Large intestine (tissue), 3 donors: ENCODE data around the gene HLA-G. TPM values are rescaled to one million over a fixed set of nuclear protein-coding genes. Genes with fewer than 3 reads are reported as not detected.
"Not testable (repeated sequence)": the region's sequence is repeated elsewhere in the genome, so short reads cannot be mapped to it uniquely, and the experiment has no call there.

Source experiments
- DNase-seq, 2 donors: peaks; one replicate each; pipeline versions ENCODE4 v3.0.0 to v3.0.0-alpha.2; 2013
- H3K27ac ChIP-seq: one replicate; pipeline ENCODE4 v1.5.1; 2013; ENCODE audit warnings: low read length
- H3K27me3 ChIP-seq: 2 replicates; pipeline ENCODE4 v1.6.1; 2013; ENCODE audit warnings: low read length; ENCODE audit not compliant: control insufficient read depth, insufficient read depth
- H3K36me3 ChIP-seq: 2 replicates; pipeline ENCODE4 v1.6.1; 2013; ENCODE audit warnings: low read length; ENCODE audit not compliant: control insufficient read depth, insufficient read depth
- H3K4me1 ChIP-seq: one replicate; pipeline ENCODE4 v1.6.1; 2013; ENCODE audit warnings: low read length; ENCODE audit not compliant: control insufficient read depth, insufficient read depth
- H3K4me3 ChIP-seq: one replicate; pipeline ENCODE4 v1.5.1; 2013; ENCODE audit warnings: low read length
- H3K9me3 ChIP-seq: one replicate; pipeline ENCODE4 v1.6.1; 2013; ENCODE audit warnings: mild to moderate bottlenecking, low read depth, low read length, moderate library complexity; ENCODE audit not compliant: control insufficient read depth
- WGBS: methylation state at CpG from one replicate; pipeline ENCODE4 v1.1.5; 2013; ENCODE audit warnings: low lambda C conversion rate; ENCODE audit not compliant: insufficient coverage; 5-methylcytosine and 5-hydroxymethylcytosine counted together
- polyA plus RNA-seq: library from polyadenylated mRNA; unstranded; fragments of 120-200 nt; gene quantifications from one replicate; pipeline ENCODE4 v1.2.1, GENCODE V29; 2013

HLA-G gene
- polyA plus RNA-seq, 1 donor, result 0.06 TPM

GRCh38 chr6:29870104-29870503 lies 42.5 kb downstream of the HLA-G start:
- DNase-seq, result no peak
- Histone ChIP-seq H3K9me3 (no peaks in the 10 kb centered on the region), H3K4me1 (no peaks in the 10 kb centered on the region), H3K4me3 (no peak overlapping the region), H3K36me3 (no peaks in the 10 kb centered on the region), H3K27ac (no peak overlapping the region), H3K27me3 (peaks cover 22% of the 10 kb centered on the region)
- WGBS, result no CpG with 5 or more reads among the region's 2 CpGs

GRCh38 chr6:29872791-29873190 lies 45.2 kb downstream of the HLA-G start:
- no peaks in the 10 kb centered on the region for H3K4me1 ChIP-seq
- H3K4me3 ChIP-seq, result no peak overlapping the region
- H3K27ac ChIP-seq, result no peak overlapping the region
- peaks cover 7% of the 10 kb centered on the region for H3K27me3 ChIP-seq
- no peaks in the 10 kb centered on the region for H3K9me3 ChIP-seq
- no peaks in the 10 kb centered on the region for H3K36me3 ChIP-seq
- no CpG with 5 or more reads among the region's 3 CpGs for WGBS
- no peak for DNase-seq

- Histone ChIP-seq H3K27ac (no peak overlapping the region), H3K4me1 (no peaks in the 10 kb centered on the region), H3K4me3 (no peak overlapping the region), H3K36me3 (no peaks in the 10 kb centered on the region), H3K27me3 (no peaks in the 10 kb centered on the region), H3K9me3 (no peaks in the 10 kb centered on the region)
- WGBS, result 100% methylated on average over 1 of the region's 1 CpG
- DNase-seq, result no peak
These were observed 47.6 kb downstream of the HLA-G start for GRCh38 chr6:29875257-29875656.

GRCh38 chr6:29875734-29876133 lies 48.1 kb downstream of the HLA-G start:
- DNase-seq, H3K27ac ChIP-seq, H3K9me3 ChIP-seq, H3K36me3 ChIP-seq, H3K4me1 ChIP-seq, H3K4me3 ChIP-seq, H3K27me3 ChIP-seq: not testable (repeated sequence)
- WGBS, result no CpG with 5 or more reads among the region's 6 CpGs

Other genes starting within 250 kb of the HLA-G start
- gene OR2H2, start 242.7 kb upstream of the HLA-G start, polyA plus RNA-seq, result 0.03 TPM
- gene GABBR1, start 194.6 kb upstream of the HLA-G start, polyA plus RNA-seq, result 35.9 TPM
- gene MOG, start 170.7 kb upstream of the HLA-G start, polyA plus RNA-seq, result 0.04 TPM
- gene ZFP57, start 146.7 kb upstream of the HLA-G start, polyA plus RNA-seq, result not detected
- 8.2 TPM for gene HLA-F, start 104.4 kb upstream of the HLA-G start, polyA plus RNA-seq
- gene HLA-A, start 114.7 kb downstream of the HLA-G start, polyA plus RNA-seq, result 326 TPM
- gene POLR1H, start 233.4 kb downstream of the HLA-G start, polyA plus RNA-seq, result 45.1 TPM
- 65.3 TPM for gene PPP1R11, start 239.4 kb downstream of the HLA-G start, polyA plus RNA-seq
- gene RNF39, start 247.9 kb downstream of the HLA-G start, polyA plus RNA-seq, result 0.75 TPM